Thyroid gland (tissue), 4 donors: ENCODE results near the gene KCNK18.

ENCODE experiments used
- POLR2A ChIP-seq, 2 donors: fragments of 450-650 bp; IDR thresholded peaks; one replicate each; pipeline ENCODE4 v1.6.1; 2017; ENCODE audit warnings: antibody characterized with exemption in 2 of 2, mild to moderate bottlenecking in 2 of 2, moderate library complexity in 1 of 2
- TF ChIP-seq, protein P1 (sequence below), 6 experiments: fragments of 200-600 bp in 3 of 6; fragments of 450-650 bp in 3 of 6; sonication (generic) in 3 of 6; IDR thresholded peaks; one replicate each; pipeline ENCODE4 v1.5.1; 2016 to 2019; ENCODE audit warnings: antibody characterized with exemption in 6 of 6, mild to moderate bottlenecking in 2 of 6, inconsistent platforms in 1 of 6, moderate library complexity in 1 of 6

DNA sequence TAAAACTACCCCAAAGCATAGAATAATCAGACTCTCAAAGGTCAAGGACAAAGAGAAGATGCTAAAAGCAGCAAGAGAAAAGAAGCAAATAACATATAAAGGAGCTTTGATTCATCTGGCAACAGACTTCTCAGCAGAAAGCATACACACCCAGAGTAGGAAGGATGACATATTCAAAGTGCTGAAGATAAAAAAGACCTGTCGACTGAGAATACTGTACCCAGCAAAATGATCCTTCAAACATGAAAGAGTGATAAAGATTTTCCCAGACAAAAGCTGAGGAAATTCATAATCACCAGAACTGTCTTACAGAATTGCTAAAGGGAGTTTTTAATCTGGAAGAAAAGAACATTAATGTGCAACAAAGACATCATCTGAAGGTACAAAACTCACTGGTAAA lies 14.9 kb downstream of the KCNK18 start:
- TF ChIP-seq, protein P1, sequence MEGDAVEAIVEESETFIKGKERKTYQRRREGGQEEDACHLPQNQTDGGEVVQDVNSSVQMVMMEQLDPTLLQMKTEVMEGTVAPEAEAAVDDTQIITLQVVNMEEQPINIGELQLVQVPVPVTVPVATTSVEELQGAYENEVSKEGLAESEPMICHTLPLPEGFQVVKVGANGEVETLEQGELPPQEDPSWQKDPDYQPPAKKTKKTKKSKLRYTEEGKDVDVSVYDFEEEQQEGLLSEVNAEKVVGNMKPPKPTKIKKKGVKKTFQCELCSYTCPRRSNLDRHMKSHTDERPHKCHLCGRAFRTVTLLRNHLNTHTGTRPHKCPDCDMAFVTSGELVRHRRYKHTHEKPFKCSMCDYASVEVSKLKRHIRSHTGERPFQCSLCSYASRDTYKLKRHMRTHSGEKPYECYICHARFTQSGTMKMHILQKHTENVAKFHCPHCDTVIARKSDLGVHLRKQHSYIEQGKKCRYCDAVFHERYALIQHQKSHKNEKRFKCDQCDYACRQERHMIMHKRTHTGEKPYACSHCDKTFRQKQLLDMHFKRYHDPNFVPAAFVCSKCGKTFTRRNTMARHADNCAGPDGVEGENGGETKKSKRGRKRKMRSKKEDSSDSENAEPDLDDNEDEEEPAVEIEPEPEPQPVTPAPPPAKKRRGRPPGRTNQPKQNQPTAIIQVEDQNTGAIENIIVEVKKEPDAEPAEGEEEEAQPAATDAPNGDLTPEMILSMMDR (IDR thresholded peaks at IDR 0.05), result no peak
- TF ChIP-seq POLR2A (IDR thresholded peaks at IDR 0.05), result no peak
